HG02759 (cell line): ENCODE results near the gene CXCL17.

ENCODE experiments used
- ATAC-seq: cut with Tn5 transposase; IDR thresholded peaks from one replicate; pipeline ENCODE4 v1.9.1; 2021; ENCODE audit warnings: mild to moderate bottlenecking, moderate library complexity; ENCODE audit not compliant: unreplicated experiment

Gene CXCL17

DNA sequence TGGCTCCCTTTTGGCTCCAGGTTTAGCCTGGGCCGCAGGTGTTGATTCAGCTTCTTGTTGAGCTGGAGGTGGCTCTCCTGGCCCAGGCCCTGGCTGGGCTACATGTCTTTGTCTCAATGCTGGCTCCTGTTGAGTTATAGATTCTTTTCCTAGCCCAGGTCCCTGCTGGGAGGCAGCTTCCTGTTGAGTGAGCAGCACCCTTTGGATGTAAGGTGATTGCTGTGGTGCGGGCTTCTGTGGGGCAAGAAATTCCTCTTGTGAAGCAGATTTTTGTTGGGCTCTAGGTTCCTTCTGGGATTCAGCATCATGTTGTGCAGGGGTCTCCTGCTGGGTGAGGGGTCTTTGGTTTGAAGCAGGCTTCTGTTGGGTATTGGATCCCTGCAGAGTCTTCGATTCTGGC is 16.1 kb downstream of the CXCL17 start:
- ATAC-seq: no peak

DNA sequence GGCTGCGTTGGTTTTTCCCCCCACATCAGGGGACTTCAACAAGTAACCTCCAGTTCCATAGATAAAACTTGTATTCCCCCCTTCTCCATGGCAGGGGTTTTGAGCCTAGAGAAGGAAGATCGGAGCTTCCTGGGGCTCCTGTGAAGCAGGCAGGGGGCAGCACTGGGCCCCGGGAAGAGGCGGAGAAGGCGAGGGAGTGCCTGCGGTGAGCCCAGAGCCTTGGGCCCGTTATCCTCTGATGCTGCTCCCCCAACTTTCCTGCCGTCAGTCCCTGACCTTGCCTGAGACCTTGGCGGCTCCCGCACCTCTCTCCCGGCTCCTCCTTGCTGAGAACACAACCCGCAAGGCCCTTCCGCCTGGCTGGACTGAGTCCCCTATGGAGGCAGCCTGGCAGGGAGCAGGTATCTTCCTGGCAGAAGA is 18.0 kb downstream of the CXCL17 start:
- ATAC-seq: no peak

DNA sequence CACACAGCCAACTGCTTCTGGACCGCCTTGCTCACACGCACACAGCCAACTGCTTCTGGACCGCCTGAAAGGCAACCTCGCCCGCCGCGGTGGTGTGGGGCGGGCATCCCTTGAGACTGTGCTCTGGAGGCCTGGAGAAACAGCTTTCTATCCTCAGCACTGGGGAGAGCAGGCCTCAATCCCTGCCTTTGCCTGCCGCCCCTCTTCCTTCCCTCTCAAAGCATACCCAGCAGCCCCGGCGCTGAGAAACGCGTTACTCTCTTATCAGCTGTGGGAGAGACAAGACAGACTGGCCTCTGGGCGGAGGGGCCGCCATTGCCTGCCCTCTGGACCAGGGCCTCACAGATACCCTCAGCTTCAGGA is 18.4 kb downstream of the CXCL17 start:
- ATAC-seq: no peak

DNA sequence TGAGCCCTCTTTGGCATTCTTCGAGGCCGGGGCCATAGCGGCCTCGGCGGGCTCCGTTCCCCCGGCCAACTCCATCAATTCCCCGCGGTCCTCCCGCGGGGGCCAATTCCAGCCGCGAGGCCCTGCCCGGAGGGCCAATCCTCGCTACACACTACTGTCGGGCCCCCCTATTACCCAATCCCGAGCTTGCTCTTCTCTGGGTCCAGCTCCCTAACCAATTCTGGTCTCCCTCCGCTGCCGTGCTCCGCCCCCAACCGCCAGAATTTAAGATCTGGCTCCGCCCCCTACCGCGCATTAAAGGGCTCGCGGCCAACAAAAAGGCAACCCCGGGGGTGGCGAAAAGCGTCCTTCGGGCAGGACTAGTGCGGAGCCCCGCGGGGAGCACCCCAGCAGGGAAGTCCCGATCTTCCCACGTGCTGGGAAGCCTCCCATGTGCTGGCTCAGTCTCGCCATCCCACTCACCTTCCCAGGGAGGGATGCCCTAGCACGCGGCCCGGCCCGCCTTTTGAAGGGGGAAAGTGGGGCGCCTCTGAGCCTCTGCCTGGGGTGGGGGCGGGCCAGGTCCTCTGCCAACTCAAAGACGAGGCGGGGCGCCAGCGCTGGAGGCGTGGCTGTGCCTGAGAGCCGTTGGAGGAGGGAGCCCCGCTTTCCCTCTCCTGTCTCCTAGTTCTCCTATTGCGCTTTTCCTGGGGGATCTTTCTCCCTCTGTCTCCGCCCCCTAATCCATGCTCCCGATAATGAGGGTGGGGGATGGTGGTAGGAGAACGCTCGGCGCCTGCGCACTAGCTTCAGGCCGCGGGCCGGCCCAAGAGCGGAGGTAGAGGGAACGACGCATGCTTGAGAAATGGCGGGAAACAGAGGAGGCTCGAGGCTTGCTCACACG is 19.0 kb downstream of the CXCL17 start:
- peak; percentile 84 for ATAC-seq

DNA sequence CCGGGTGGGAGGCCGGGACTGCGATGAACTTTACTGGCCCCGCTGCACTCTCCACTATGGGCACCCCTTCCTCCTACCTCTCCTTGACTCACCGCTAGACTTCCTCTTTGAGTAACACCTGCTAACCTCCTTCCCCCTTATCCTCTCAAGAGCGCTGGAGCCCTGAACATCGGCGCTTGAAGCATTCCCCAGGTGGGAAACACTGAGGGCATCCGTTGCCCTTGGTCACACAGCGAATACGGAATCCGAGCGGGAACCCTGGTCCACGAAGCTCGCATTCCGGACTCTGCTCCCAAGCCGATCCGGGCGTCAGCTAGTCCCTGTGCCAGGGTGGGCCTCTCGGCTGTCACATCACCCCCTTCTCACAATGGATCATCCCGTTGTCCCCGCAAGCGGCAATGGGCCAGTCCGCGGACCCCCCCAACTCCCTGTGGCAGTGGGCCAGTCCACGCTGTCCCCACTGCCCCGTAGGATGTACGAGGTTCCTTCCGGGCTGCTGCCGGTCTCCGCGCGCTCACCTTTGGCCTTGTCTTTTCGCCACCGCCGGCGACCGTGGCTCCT is 19.8 kb downstream of the CXCL17 start:
- peak; percentile 41 for ATAC-seq

DNA sequence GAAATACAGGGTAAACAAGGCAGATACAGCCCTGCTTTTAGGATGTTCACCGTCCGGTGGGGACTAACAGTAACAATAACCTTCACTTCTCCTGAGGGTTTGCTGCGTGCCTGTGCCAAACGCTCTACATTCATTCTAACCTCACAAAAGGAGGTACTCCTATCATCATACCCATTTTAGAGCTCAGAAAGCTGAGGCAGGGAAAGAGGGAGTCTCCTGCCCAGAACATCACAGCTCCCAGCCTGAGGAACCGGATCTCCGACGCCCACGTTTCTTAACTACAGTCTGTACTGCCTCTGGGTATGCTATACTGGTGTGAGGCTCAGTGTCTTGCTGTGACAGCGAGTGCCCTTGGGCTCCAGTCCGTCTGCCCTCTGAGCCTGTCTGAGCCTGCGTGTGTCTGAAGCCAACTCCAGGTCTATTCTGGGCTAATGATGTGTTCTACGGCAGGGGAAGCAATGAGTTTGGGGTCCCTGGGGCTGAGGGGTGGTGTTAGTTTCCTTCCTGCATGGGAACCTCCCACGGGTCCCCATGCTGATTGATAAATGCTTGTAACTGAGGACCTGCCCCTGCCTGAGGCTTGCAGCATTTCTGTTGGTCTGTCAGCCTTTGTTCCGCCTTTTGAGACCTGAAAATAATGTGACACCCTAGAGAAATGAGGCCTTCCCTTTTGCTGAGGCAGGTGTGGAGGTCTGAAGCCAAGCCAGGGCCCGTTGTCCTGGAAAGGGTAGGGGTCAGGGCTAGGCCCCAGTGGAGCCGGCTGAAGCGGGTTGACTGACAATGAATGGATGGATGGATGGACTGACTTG is 20.4 kb downstream of the CXCL17 start:
- no peak for ATAC-seq

DNA sequence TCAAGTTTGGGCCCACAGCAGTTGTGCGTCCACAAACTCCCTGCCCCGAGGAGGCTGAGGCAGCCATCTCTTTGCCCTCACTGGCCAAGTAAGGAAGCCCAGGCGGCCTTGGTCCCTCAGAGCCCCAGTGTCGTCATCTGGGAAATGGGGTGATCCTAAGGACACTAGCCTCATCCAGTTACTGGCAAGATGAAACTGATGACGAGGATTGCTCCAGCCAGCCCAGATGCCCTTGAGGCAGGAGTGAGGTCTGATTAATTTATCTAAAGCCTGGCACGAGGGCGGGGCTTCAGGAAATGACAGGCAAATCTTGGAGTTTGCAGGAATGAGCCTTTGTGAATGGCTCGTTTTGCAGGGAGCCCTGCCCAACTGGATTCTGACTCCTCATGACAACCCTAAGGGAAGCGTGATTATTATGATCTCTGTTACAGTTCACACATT is 21.1 kb downstream of the CXCL17 start:
- no peak for ATAC-seq

DNA sequence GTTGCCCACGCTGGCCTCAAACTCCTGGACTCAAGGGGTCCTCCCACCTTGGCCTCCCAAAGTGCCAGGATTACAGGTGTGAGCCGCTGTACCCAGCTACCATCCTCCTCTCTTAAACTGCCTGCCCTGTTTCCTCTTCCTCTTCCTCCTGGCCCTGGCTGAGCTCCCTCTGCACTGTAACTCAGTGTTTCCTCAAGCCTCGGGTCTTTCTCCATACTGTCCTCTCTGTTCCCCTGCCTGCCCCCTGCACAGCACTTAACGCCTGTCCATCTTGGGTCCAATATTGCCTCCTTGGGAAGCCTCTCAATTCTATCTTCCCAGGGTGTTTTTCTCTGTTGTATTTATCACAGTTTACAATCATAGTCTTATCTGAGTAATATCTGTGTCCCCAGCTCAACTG is 21.6 kb downstream of the CXCL17 start:
- no peak for ATAC-seq

DNA sequence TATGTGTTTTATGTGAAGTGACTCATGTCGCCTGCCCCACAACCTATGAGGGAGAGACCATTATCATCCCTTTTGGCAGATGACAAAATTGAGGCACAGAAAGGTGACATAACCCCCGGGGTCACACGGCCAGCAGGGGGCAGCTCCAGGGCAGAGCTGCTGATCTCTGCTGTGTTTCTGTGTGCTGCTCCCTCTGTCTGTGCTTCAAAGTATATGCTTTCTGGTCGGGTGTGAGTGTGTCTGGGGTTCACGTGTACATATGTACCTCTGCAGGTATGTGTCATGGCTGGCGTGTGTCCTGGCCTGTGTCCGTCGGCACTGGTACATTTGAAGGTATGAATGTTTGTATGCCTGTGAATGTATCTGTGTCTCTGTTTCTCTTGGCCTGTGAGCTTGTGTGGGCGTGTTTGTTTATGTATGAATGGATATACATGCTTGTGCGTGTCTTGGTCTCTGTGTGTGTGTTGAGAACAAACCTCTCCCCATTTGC is 22.6 kb downstream of the CXCL17 start:
- peak; percentile 33 for ATAC-seq

DNA sequence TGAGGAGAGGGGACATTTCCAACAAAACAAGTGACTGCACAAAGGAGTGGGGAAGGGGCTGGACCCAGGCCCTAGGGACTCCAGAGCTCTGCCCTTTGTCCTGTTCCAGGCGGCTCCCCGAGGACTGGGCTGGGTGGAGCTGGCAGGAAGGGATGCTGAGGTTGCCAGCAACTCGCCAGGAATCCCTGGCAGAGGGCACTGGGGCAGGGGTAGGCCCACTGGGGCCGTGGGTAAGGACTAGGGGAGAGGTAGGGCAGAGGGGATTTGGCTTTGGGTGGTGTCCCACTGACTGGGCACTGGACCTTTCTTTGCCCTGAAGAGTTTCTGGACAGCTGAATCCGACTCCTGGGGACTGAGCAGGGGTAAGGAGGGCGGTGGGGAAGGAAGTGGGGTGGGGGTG is 23.4 kb downstream of the CXCL17 start:
- no peak for ATAC-seq

DNA sequence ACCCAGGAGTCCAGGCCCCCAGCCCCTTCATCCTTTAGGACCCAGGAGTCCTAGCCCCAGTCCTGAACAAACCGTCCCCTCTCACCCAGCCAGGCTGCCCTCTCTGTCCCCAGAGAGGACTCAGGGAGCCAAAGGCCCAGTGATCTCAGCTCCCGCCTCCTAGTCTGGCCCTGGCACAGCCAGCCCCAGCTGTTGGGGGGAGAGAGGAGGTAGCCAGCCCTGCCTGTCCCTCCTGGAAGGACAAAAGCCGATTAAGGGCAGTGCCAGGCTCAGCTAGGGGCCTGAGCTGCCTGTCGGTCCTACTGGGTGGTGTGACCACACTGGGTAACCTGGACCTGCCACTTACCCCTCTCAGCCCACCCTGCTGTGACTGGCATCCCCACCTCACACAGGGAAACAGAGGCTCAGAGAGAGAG is 30.1 kb downstream of the CXCL17 start:
- no peak for ATAC-seq

DNA sequence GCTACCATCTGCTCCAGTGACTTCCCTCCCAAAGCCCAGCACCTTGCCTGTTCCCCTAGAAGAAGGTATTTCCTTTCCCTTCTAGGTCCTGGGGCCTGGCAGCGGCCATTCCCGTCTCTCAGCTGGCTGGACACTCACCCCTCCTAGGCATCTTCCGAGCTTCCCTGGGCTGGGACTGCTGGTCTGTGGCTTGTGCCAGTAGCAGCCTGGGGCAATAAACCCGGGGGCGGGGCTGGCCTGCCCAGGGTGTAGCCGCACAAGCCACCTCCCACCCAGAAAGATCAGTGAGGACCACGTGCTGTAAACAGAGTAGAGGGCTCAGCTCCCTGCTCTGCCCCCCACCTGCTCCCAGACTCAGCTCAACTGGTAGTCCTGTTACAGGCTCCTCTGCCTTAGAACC is 30.5 kb downstream of the CXCL17 start:
- no peak for ATAC-seq

DNA sequence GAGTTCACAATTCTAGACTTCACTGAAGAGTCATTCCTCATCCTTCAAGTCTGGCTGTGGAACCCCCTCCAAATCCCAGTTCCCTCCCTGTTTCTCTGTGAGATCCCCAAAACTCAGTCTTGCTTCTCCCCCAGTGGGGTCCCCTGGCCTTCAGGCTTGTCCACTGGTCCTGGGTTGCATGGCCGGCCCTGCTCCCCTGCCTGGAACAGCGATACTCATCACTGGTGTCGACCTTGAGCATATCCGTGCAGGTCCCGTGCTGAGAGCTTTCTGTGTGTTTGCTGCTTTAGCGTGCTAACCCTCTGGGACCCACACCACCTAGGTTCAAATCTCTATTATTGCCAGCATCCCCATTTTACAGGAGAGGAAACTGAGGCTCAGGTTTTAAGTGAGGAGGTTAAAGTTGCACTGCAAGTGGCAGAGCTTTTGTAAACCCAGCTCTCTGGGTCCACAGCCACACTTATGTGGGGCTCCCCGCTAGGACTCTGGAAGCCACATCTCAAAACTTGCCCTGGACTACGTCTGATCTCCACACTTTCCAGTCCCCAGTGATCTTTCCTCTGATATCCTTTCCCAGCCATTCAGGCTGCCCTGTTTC is 31.1 kb downstream of the CXCL17 start:
- ATAC-seq: no peak

DNA sequence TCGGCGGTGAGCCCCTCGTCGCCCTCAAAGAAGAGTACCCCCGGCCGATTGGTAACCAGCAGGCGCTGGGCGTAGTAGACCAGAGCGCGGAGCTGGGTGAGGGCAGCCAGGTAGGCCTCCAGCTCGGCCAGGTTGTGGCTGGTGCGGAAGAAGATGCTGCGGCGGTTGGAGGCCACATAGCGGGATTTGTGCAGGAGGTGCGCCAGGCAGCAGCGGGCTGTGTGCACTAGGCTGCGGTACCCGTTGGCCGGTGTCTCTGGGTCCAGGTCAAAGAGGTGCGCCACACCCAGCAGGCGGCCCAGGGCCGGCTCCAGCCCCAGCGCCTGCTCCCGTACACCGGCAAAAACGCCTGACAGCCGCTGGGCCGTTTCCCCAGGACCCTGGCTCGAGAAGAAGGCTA is 32.4 kb downstream of the CXCL17 start:
- ATAC-seq: no peak

DNA sequence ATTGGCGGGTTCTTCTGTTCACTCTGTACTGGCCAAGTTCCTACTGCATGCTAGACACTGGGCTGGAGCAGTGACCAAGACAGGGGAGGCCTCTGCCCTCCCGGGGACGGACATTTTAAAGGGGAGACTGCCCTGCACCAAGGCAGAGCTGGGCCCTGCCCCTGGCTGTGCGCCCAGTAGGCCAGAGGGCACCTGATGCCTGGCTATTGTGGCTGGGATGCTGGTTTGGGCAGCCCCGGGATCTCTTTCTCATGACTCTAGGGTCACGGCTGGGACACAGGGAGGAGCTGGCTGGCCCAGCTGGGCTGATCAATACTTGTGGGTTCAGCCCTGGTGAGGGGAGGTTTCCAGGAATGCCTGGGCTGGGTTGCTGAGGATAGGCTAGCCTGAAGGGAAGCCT is 33.3 kb downstream of the CXCL17 start:
- ATAC-seq: no peak

DNA sequence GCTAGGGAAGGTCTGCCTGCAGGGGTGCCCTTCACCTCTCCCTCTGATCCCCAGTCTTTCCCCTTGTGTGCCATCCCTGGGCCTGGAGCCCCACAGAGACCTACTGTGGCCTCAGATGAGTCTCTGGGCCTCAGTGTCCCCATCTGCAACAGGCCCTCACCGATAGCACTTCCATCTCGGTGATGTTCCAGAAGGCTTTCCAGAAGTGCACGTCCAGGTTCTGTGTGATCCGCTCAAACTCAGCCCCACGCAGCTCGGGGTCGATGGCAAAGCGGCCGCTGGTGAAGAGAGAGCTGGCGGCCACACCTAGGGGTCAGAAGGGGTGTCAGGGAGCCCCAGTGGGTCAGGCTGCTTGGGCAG is 35.0 kb downstream of the CXCL17 start:
- no peak for ATAC-seq

DNA sequence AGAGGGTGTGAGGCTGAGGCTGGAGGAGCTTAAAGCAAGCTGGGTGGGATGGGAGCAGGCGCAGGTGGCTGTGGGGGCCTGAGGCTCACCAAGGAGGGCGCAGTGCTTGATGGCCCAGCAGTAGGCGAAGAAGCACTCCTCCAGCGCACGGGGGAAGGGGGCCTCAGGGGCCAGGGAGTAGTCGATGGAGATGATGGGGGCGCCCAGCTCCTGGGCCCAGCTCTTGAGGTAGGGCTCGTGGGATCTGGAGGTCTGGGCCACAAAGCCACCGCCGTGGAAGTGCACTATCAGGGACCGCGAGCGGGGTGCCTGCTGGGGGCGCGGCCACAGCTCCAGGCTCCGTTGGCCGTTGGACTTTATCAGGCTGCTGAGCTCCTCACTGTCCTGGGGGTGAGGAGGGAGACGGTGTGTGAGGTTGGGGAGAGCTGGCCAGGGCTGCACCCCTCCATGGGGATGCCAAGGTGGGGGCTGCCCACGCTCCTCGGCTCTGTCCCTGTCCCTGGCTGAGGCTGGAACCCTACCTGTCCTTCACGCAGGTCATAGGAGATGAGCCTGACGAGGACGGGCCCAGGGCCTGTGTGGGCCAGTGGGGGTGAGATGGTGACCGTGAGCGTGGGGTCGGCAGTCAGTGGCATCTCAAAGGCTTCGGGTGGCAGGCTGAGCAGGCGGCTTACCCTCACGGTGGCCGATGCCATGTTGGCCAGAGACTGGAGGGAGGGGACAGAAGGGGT is 35.5 kb downstream of the CXCL17 start:
- no peak for ATAC-seq

DNA sequence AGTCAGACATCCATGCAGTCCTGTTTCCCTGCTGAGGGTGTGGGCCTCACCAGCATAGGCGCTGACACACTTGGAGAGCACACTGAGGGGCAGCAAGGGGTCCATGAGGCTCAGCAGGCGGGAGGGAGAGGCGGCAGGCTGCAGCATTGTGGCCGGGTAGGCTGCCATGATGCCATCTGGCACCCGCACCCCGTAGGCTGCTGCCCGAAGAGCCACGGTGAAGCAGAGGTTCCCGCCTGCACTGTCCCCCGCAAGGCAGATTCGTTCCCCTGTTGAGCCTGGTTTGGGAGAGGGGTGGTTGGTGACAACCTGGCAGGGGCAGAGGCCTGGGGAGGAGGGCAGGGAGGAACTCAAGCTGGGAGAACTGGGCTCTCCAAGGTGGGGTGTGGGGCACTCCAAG is 36.6 kb downstream of the CXCL17 start:
- ATAC-seq: no peak

DNA sequence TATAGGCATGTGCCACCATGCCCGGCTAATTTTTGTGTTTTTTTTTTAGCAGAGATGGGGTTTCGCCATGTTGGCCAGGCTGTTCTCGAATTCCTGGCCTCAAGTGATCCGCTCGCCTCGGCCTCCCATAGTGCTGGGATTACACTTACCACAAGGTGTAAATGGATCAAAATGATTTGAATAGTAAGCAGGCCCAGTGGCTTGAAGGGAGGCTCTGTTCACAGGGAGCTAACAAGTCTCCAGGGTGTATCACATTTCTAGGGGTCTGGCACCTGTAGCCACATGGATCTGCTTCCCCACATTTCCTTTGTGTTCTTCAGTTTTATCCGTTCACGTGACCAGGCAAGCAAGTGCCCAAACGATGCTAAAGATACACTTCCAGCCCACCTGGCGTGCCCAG is 39.2 kb downstream of the CXCL17 start:
- ATAC-seq: no peak

DNA sequence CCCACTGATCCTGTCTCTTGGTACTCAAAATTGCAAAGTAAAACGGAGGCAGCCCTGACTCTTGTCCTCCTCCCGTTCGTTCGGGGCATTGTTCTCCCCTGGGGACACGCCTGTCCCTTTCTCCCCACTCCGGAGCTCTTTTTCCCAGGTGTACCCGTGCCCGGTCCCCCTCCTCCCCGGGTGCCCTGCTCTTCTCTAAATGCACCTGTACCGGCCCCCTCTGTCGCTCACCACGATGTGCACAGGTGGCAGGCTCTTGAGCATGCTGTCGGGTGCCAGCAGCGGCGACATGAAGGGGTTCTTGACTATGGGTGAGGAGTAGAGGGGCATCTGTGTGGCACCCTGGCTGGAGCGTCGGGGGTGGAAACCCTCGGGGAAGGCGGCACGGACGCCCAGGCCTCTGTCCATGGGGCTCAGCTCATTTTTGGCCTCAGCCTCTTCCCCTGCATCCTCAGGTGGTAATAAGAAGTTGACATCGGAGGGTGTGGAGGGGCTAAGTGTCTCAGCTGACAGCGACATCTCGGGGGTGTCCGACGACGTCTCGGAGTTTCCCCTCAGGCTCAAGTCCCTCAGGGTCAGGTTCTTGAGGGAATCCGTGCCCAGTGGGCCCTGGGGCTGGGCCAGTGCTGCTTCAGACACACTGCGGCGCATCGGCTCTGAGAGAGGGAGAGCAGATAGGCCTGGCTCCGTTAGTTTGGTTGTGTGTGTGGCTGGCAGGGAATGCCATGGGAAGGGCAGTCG is 40.2 kb downstream of the CXCL17 start:
- ATAC-seq: no peak
